GM12878 (cell line): ENCODE results near the gene ANKRD1. TPM values are rescaled to one million over a fixed set of nuclear protein-coding genes. Genes with fewer than 3 reads are reported as not detected.

Experiments used
- ATAC-seq: fragments of 200-7000 bp; cut with Tn5 transposase; 3 replicates; pipeline ENCODE4 v1.9.1; 2020; ENCODE audit warnings: mild to moderate bottlenecking, moderate library complexity
- BruUV-seq: library from RNA; stranded (reverse); fragments of 400-500 nt; replicated peaks from 2 replicates; lab custom pipeline; 2021; lab: Mats Ljungman, UMichigan
- CTCF ChIA-PET: fragments of 300-600 bp; sonication (Branson Sonifier 250); formaldehyde crosslinking; extraction: SDS; loops from one replicate; lab custom pipeline; 2021; ENCODE audit warnings: inconsistent platforms; lab: Yijun Ruan, JAX
- POLR2A ChIA-PET: fragments of 350-600 bp; formaldehyde crosslinking; extraction: SDS; loops from one replicate; lab custom pipeline; 2021; ENCODE audit warnings: inconsistent platforms; lab: Charles Lee
- RAD21 ChIA-PET: fragments of 300-600 bp; sonication (Branson Sonifier 250); formaldehyde crosslinking; loops from one replicate; lab custom pipeline; 2023; ENCODE audit warnings: antibody characterized with exemption; ENCODE audit not compliant: unreplicated experiment; lab: Charles Lee
- SMC1A ChIA-PET: fragments of 300-600 bp; sonication (Branson Sonifier 250); formaldehyde crosslinking; loops from one replicate; lab custom pipeline; 2023; ENCODE audit not compliant: unreplicated experiment, uncharacterized antibody; lab: Charles Lee
- DNase-seq: peaks from one replicate; pipeline ENCODE4 v3.0.0-alpha.2; 2011; ENCODE audit warnings: low read depth, low spot score
- FAIRE-seq: peaks from 3 replicates; lab custom pipeline; 2011; peaks lifted over from hg19 to GRCh38; lab: Jason Lieb, UNC
- H2AFZ ChIP-seq: 2 replicates; pipeline ENCODE4 v1.6.0; 2011; ENCODE audit warnings: low read depth, low read length, control low read depth; ENCODE audit not compliant: control insufficient read depth
- H3K27ac ChIP-seq: 2 replicates; pipeline ENCODE4 v1.5.1; 2011; ENCODE audit warnings: control low read depth; ENCODE audit not compliant: control insufficient read depth, insufficient read depth
- H3K27me3 ChIP-seq, 2 experiments: replicated peaks in 1 of 2; 2 replicates each; pipeline versions ENCODE4 v1.6.0 to v1.6.1; 2011; ENCODE audit warnings: low read length in 1 of 2; ENCODE audit not compliant: control insufficient read depth in 2 of 2, insufficient read depth in 2 of 2
- H3K36me3 ChIP-seq, 2 experiments: 2 replicates each; pipeline ENCODE4 v1.5.1; 2011; ENCODE audit warnings: low read length in 1 of 2; ENCODE audit not compliant: control insufficient read depth in 2 of 2, insufficient read depth in 2 of 2
- H3K4me1 ChIP-seq: 2 replicates; pipeline ENCODE4 v1.6.1; 2011; ENCODE audit warnings: mild to moderate bottlenecking, low read length, moderate library complexity, mixed read lengths; ENCODE audit not compliant: control insufficient read depth, insufficient read depth
- H3K4me2 ChIP-seq: 2 replicates; pipeline ENCODE4 v1.6.0; 2011; ENCODE audit warnings: control low read depth; ENCODE audit not compliant: control insufficient read depth, insufficient read depth
- H3K4me3 ChIP-seq: fragments of 200-600 bp; sonication (generic); 2 replicates; pipeline ENCODE4 v1.5.1; 2016
- H3K79me2 ChIP-seq: 2 replicates; pipeline ENCODE4 v1.6.0; 2011; ENCODE audit warnings: low read length; ENCODE audit not compliant: control insufficient read depth, insufficient read depth
- H3K9ac ChIP-seq: 2 replicates; pipeline ENCODE4 v1.8.0; 2011; ENCODE audit warnings: low read length, control low read depth, mixed read lengths; ENCODE audit not compliant: control insufficient read depth, insufficient read depth
- H3K9me3 ChIP-seq: replicated peaks from 3 replicates; pipeline ENCODE4 v1.5.1; 2011; ENCODE audit warnings: mild to moderate bottlenecking, low read length; ENCODE audit not compliant: control insufficient read depth, insufficient read depth
- H4K20me1 ChIP-seq: 2 replicates; pipeline ENCODE4 v1.6.0; 2011; ENCODE audit not compliant: control insufficient read depth, insufficient read depth
- BCL11A ChIP-seq: IDR thresholded peaks from 2 replicates; pipeline ENCODE4 v1.6.1; 2011; ENCODE audit warnings: low read depth, low read length
- FOXM1 ChIP-seq: IDR thresholded peaks from 2 replicates; pipeline ENCODE4 v1.6.1; 2012; ENCODE audit warnings: low read depth, mild to moderate bottlenecking, inconsistent platforms, low read length, moderate library complexity
- IKZF1 ChIP-seq: fragments of 450-650 bp; conservative IDR thresholded peaks from 2 replicates; pipeline ENCODE4 v1.6.1; 2017; ENCODE audit warnings: antibody characterized with exemption, mild to moderate bottlenecking
- NFIC ChIP-seq: IDR thresholded peaks from 2 replicates; pipeline ENCODE4 v1.6.1; 2012; ENCODE audit warnings: low read depth, mild to moderate bottlenecking, inconsistent platforms, low read length, moderate library complexity
- NFYB ChIP-seq: IDR thresholded peaks from 2 replicates; pipeline ENCODE4 v1.6.1; 2011; ENCODE audit warnings: low read depth, mild to moderate bottlenecking, low read length, improper control_type of control experiment, moderate library complexity; ENCODE audit not compliant: insufficient read depth
- POLR2AphosphoS2 ChIP-seq: IDR thresholded peaks from 2 replicates; pipeline ENCODE4 v1.6.1; 2011; ENCODE audit warnings: low read depth, mild to moderate bottlenecking, low read length, improper control_type of control experiment, moderate library complexity
- RAD51 ChIP-seq: fragments of 450-650 bp; IDR thresholded peaks from 2 replicates; pipeline ENCODE4 v1.6.1; 2016; ENCODE audit warnings: moderate library complexity, mild to moderate bottlenecking, inconsistent platforms
- RUNX3 ChIP-seq: IDR thresholded peaks from 2 replicates; pipeline ENCODE4 v1.6.1; 2012; ENCODE audit warnings: low read length, inconsistent platforms
- WGBS: methylation state at CpG from one replicate; pipeline ENCODE4 v1.1.6; 2016; ENCODE audit warnings: low lambda C conversion rate; ENCODE audit not compliant: insufficient replicate concordance, insufficient coverage; ENCODE audit errors: missing lambda C conversion rate; 5-methylcytosine and 5-hydroxymethylcytosine counted together
- in situ Hi-C: fragments of 300-500 bp; cut with MboI; formaldehyde crosslinking; loops from 9 replicates; pipeline ENCODE4 v1.14.3; 2018; ENCODE audit warnings: mixed read lengths
- intact Hi-C: fragments of 100-400 bp; cut with micrococcal nuclease; formaldehyde crosslinking; loops from one replicate; pipeline ENCODE4 v1.14.2; 2022; ENCODE audit not compliant: unreplicated experiment
- polyA plus RNA-seq, 11 experiments: library from polyadenylated mRNA; depleted of rRNA in 4 of 11; unstranded in 6 of 11; stranded (reverse) in 5 of 11; fragments of >200 nt; fragmentation: Nextera tagmentation in 4 of 11; fragmentation: Illumina TruSeq in 1 of 11; extraction: Ambion mirVana in 4 of 11; extraction: Trizol in 1 of 11; gene quantifications; 1 replicate in 1 of 11; 2 replicates in 10 of 11; pipeline versions ENCODE4 v1.2.1 to v1.2.3, GENCODE V29; 2011 to 2016; ENCODE audit warnings: inconsistent platforms in 2 of 11, missing spikeins in 2 of 11, low read depth in 1 of 11
- total RNA-seq, 4 experiments: library from RNA; depleted of rRNA in 3 of 4; stranded (reverse); fragments of >200 nt in 3 of 4; fragmentation: Illumina TruSeq in 1 of 4; extraction: Trizol in 1 of 4; gene quantifications; 2 replicates each; pipeline versions ENCODE4 v1.2.1 to v1.2.3, GENCODE V29; 2013 to 2021
- TF ChIP-seq, protein P1 (sequence below): fragments of 450-650 bp; formaldehyde crosslinking; IDR thresholded peaks from 2 replicates; pipeline ENCODE4 v1.4.0; 2022; ENCODE audit warnings: mild to moderate bottlenecking, moderate library complexity

The ANKRD1 gene
- total and polyA plus RNA-seq, 10 of the 15 experiments (the other 5 are each of a cell fraction or from before 2014, with no cell fraction given), result not detected

DNA sequence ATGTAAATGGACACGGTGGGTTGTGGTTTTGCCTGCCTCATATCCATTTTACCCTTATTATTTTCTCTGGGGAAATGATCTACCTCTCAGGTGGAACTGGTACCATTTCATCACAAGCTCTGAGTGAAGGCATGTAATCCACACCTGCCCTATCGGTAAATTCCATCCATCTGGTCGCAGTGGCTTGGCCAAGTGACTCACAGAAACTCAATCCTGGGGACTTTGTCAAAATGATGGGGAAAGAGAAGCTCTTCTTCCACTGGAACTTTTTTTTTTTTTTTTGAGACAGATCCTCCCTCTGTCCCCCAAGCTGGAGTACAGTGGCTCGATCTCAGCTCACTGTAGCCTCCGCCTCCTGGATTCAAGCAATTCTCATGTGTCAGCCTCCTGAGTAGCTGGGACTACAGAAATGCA is 48.2 kb upstream of the ANKRD1 start (continued):
- TF ChIP-seq RAD51, result no peak
- TF ChIP-seq, protein P1, sequence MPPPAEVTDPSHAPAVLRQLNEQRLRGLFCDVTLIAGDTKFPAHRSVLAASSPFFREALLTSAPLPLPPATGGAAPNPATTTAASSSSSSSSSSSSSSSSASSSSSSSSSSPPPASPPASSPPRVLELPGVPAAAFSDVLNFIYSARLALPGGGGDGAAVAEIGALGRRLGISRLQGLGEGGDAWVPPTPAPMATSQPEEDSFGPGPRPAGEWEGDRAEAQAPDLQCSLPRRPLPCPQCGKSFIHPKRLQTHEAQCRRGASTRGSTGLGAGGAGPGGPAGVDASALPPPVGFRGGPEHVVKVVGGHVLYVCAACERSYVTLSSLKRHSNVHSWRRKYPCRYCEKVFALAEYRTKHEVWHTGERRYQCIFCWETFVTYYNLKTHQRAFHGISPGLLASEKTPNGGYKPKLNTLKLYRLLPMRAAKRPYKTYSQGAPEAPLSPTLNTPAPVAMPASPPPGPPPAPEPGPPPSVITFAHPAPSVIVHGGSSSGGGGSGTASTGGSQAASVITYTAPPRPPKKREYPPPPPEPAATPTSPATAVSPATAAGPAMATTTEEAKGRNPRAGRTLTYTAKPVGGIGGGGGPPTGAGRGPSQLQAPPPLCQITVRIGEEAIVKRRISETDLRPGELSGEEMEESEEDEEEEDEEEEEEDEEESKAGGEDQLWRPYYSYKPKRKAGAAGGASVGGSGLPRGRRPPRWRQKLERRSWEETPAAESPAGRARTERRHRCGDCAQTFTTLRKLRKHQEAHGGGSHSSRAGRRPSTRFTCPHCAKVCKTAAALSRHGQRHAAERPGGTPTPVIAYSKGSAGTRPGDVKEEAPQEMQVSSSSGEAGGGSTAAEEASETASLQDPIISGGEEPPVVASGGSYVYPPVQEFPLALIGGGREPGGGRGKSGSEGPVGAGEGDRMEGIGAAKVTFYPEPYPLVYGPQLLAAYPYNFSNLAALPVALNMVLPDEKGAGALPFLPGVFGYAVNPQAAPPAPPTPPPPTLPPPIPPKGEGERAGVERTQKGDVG, result no peak

DNA sequence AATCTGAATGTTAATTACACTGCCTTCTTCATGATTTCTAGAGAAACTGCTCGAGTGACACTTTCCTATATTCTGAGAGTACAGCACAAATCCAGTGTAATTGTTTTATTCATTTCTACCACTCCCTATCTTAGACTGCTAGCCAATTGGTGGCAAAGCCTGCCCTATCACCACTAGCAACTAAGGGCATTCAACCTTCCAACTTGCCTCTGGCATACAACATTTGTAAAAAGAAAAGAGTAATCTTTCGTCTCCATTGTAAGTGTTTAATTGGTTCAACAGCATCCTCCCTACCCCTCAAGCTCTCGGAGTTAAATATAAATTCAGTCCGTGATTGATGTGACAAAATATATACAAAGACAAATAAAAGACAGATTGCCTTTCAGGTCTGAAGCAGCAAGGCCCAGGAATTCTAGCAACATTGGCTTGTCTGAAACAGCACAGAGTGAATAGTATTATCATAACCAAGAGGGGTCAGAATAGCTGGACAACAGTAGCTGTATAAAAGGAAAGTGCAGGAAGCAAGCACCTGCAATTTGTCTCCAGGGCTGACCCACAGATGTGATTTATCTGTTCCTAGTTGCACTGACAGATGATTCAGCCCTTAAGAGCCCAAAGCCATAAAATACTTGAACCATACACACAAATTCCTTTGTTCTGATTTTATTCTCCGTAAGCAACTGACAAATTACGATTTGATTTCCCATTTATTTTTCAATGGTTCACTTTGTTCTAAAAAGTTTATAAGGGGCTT is 47.6 kb upstream of the ANKRD1 start:
- Histone ChIP-seq H3K4me1 (no peaks in the 10 kb centered on the region), H2AFZ (no peak overlapping the region), H3K79me2 (no peaks in the 10 kb centered on the region), H3K9me3 (no peaks in the 10 kb centered on the region), H3K27me3 (no peaks in the 10 kb centered on the region), H3K27ac (no peak overlapping the region), H4K20me1 (no peaks in the 10 kb centered on the region), H3K9ac (no peak overlapping the region), H3K36me3 (no peaks in the 10 kb centered on the region), H3K4me2 (no peak overlapping the region), H3K4me3 (no peak overlapping the region)
- CTCF ChIA-PET, result interaction anchor here (0.7 to 1.4 kb wide), 3 partner anchors 37 to 314 kb away, joined by 3 to 4 read pairs (median 3); no protein-coding TSS in a partner anchor
- WGBS, result 79% methylated on average over 6 of the region's 6 CpGs
- ATAC-seq (no peak), DNase-seq (no peak), FAIRE-seq (no peak)
- TF ChIP-seq BCL11A (no peak), RUNX3 (no peak), NFYB (no peak), NFIC (no peak), POLR2AphosphoS2 (no peak), FOXM1 (no peak), IKZF1 (no peak)
- no TSS peak for BruUV-seq
- in situ Hi-C loops, result no loop called here
- intact Hi-C loops, result no loop called here
- SMC1A ChIA-PET, result interaction anchor here (0.9 to 2.0 kb wide), 5 partner anchors 8 to 57 kb away, joined by 3 to 7 read pairs (median 5); no protein-coding TSS in a partner anchor
- POLR2A ChIA-PET, result no interaction called here
- RAD21 ChIA-PET, result no interaction called here
